HCT116 (cell line): Measurements from ENCODE around the gene CTR9. TPM values are rescaled to one million over a fixed set of nuclear protein-coding genes. Genes with fewer than 3 reads are reported as not detected.

Experiments
- ATAC-seq: fragments of 200-7000 bp; cut with Tn5 transposase; 2 replicates; pipeline ENCODE4 v1.9.1; 2020; ENCODE audit warnings: mild to moderate bottlenecking, moderate library complexity
- BruUV-seq: library from RNA; stranded (reverse); fragments of 400-500 nt; replicated peaks from 2 replicates; lab custom pipeline; 2021; lab: Mats Ljungman, UMichigan
- CTCF ChIA-PET: fragments of 300-600 bp; sonication (Branson Sonifier 250); formaldehyde crosslinking; loops from one replicate; lab custom pipeline; 2021; ENCODE audit warnings: antibody characterized with exemption; lab: Charles Lee
- POLR2A ChIA-PET: fragments of 300-600, 350-600 bp; sonication (Branson Sonifier 250); formaldehyde crosslinking; loops from one replicate; lab custom pipeline; 2021; ENCODE audit warnings: antibody characterized with exemption; lab: Charles Lee
- RAD21 ChIA-PET, 2 experiments: fragments of 300-600 bp; sonication (Branson Sonifier 250); formaldehyde crosslinking; loops; one replicate each; lab custom pipeline; 2023; ENCODE audit warnings: low total read pairs in 2 of 2; ENCODE audit not compliant: uncharacterized antibody in 2 of 2, unreplicated experiment in 2 of 2, low non-redundant PET in 1 of 2; lab: Charles Lee
- DNase-seq: peaks from one replicate; pipeline ENCODE4 v3.0.0-alpha.2; 2010; ENCODE audit warnings: low read depth, low spot score
- H2AFZ ChIP-seq: fragments of 200-600 bp; shearing (Covaris generic), sonication (generic); 2 replicates; pipeline ENCODE4 v1.6.1; 2017; ENCODE audit warnings: low read depth, mixed run types, mixed read lengths, antibody characterized with exemption, low read length; ENCODE audit not compliant: poor library complexity, severe bottlenecking
- H3K27ac ChIP-seq: 2 replicates; pipeline ENCODE4 v1.5.1; 2012; ENCODE audit warnings: low read depth, low read length
- H3K27me3 ChIP-seq: fragments of 200-600 bp; sonication (generic); 2 replicates; pipeline ENCODE4 v1.6.1; 2016; ENCODE audit warnings: mixed run types, low read length, mixed read lengths; ENCODE audit not compliant: insufficient read depth
- H3K36me3 ChIP-seq, 2 experiments: fragments of 200-500 bp in 1 of 2; fragments of 200-600 bp in 1 of 2; sonication (Bioruptor generic) in 1 of 2; sonication (generic) in 1 of 2; 2 replicates each; pipeline versions ENCODE4 v1.5.1 to v1.6.1; 2014 to 2016; ENCODE audit warnings: low read length in 2 of 2, inconsistent platforms in 1 of 2, mixed read lengths in 1 of 2, mixed run types in 1 of 2; ENCODE audit not compliant: insufficient read depth in 2 of 2, control insufficient read depth in 1 of 2
- H3K4me1 ChIP-seq, 2 experiments: fragments of 200-600 bp in 1 of 2; sonication (generic) in 1 of 2; 2 replicates each; pipeline versions ENCODE4 v1.5.1 to v1.6.1; 2012 to 2017; ENCODE audit warnings: low read length in 2 of 2, inconsistent platforms in 1 of 2, mild to moderate bottlenecking in 1 of 2, mixed read lengths in 1 of 2, mixed run types in 1 of 2, moderate library complexity in 1 of 2; ENCODE audit not compliant: insufficient read depth in 2 of 2, control insufficient read depth in 1 of 2
- H3K4me2 ChIP-seq: fragments of 200-600 bp; sonication (generic); 2 replicates; pipeline ENCODE4 v1.6.1; 2017; ENCODE audit warnings: mixed run types, low read length, mixed read lengths
- H3K4me3 ChIP-seq, 2 experiments: fragments of 200-600 bp in 1 of 2; sonication (generic) in 1 of 2; replicated peaks in 1 of 2; 2 replicates each; pipeline ENCODE4 v1.5.1; 2011 to 2016; ENCODE audit warnings: low read length in 2 of 2, control low read depth in 1 of 2, low read depth in 1 of 2, mild to moderate bottlenecking in 1 of 2, mixed read lengths in 1 of 2, mixed run types in 1 of 2
- H3K79me2 ChIP-seq: fragments of 200-600 bp; sonication (generic); 2 replicates; pipeline ENCODE4 v1.6.1; 2017; ENCODE audit warnings: mild to moderate bottlenecking, mixed run types, low read length, moderate library complexity, mixed read lengths; ENCODE audit not compliant: insufficient read depth
- H3K9ac ChIP-seq: fragments of 200-600 bp; sonication (generic); 2 replicates; pipeline ENCODE4 v1.6.1; 2016; ENCODE audit warnings: low read length, mixed read lengths
- H3K9me2 ChIP-seq: fragments of 200-600 bp; sonication (generic), shearing (Covaris generic); 2 replicates; pipeline ENCODE4 v1.6.1; 2017; ENCODE audit warnings: mixed run types, mild to moderate bottlenecking, moderate library complexity; ENCODE audit not compliant: insufficient read depth
- H3K9me3 ChIP-seq, 2 experiments: fragments of 200-500 bp in 1 of 2; fragments of 200-600 bp in 1 of 2; sonication (Bioruptor generic) in 1 of 2; sonication (generic) in 1 of 2; 2 replicates each; pipeline ENCODE4 v1.6.1; 2014 to 2017; ENCODE audit warnings: low read length in 2 of 2, mixed read lengths in 2 of 2, inconsistent platforms in 1 of 2, low read depth in 1 of 2, mild to moderate bottlenecking in 1 of 2, mixed run types in 1 of 2, moderate library complexity in 1 of 2; ENCODE audit not compliant: control insufficient read depth in 1 of 2, insufficient read depth in 1 of 2
- H4K20me1 ChIP-seq: fragments of 200-600 bp; sonication (generic), shearing (Covaris generic); 2 replicates; pipeline ENCODE4 v1.6.1; 2017; ENCODE audit warnings: mixed run types, mild to moderate bottlenecking, moderate library complexity; ENCODE audit not compliant: insufficient read depth
- ATF3 ChIP-seq: IDR thresholded peaks from 2 replicates; pipeline ENCODE4 v1.6.1; 2012
- CBX3 ChIP-seq: IDR thresholded peaks from 2 replicates; pipeline ENCODE4 v1.6.1; 2012; ENCODE audit warnings: low read depth
- CTCF ChIP-seq, 3 experiments: fragments of 200-600 bp in 1 of 3; sonication (generic) in 1 of 3; IDR thresholded peaks in 2 of 3; conservative IDR thresholded peaks in 1 of 3; 2 replicates each; pipeline ENCODE4 v1.5.1; 2012 to 2017; ENCODE audit warnings: low read depth in 2 of 3, low read length in 2 of 3, antibody characterized with exemption in 1 of 3, borderline replicate concordance in 1 of 3, control low read depth in 1 of 3, mild to moderate bottlenecking in 1 of 3, mixed read lengths in 1 of 3, mixed run types in 1 of 3, moderate library complexity in 1 of 3; ENCODE audit not compliant: insufficient read depth in 1 of 3
- EGR1 ChIP-seq: IDR thresholded peaks from 2 replicates; pipeline ENCODE4 v1.6.1; 2012; ENCODE audit warnings: low read depth
- EZH2 ChIP-seq: fragments of 200-600 bp; sonication (generic); IDR thresholded peaks from 2 replicates; pipeline ENCODE4 v1.6.1; 2017; ENCODE audit warnings: antibody characterized with exemption, mixed run types
- POLR2AphosphoS5 ChIP-seq: IDR thresholded peaks from 2 replicates; pipeline ENCODE4 v1.6.1; 2011; ENCODE audit warnings: mild to moderate bottlenecking, low read depth, low read length, moderate library complexity
- REST ChIP-seq: IDR thresholded peaks from 2 replicates; pipeline ENCODE4 v1.6.1; 2012; ENCODE audit warnings: low read depth
- SIN3A ChIP-seq: IDR thresholded peaks from 2 replicates; pipeline ENCODE4 v1.6.1; 2012; ENCODE audit warnings: low read depth
- SRF ChIP-seq: IDR thresholded peaks from 2 replicates; pipeline ENCODE4 v1.6.1; 2012; ENCODE audit warnings: low read depth
- YY1 ChIP-seq: IDR thresholded peaks from 2 replicates; pipeline ENCODE4 v1.6.1; 2011; ENCODE audit warnings: low read length, low read depth, moderate library complexity, mild to moderate bottlenecking; ENCODE audit not compliant: insufficient replicate concordance; ENCODE audit errors: extremely low read depth
- ZBTB33 ChIP-seq: IDR thresholded peaks from 2 replicates; pipeline ENCODE4 v1.6.1; 2011; ENCODE audit warnings: mild to moderate bottlenecking, low read length, moderate library complexity; ENCODE audit not compliant: insufficient replicate concordance; ENCODE audit errors: extremely low read depth
- ZFX ChIP-seq: fragments of 450-650 bp; IDR thresholded peaks from 2 replicates; pipeline ENCODE4 v1.6.1; 2017
- ZNF274 ChIP-seq: fragments of 200-500 bp; sonication (Bioruptor generic); IDR thresholded peaks from 2 replicates; pipeline ENCODE4 v1.6.1; 2014; ENCODE audit warnings: mild to moderate bottlenecking, low read depth, low read length, inconsistent platforms
- intact Hi-C: fragments of 100-400 bp; cut with micrococcal nuclease; formaldehyde crosslinking; loops from 2 replicates; pipeline ENCODE4 v1.10.0; 2022
- total RNA-seq: library from RNA; stranded (reverse); gene quantifications from one replicate; pipeline ENCODE4 v1.2.1, GENCODE V29; 2021; ENCODE audit not compliant: unreplicated experiment

CTR9 gene
- total RNA-seq, 1 experiment from 2014 or later: 68.4 TPM

- TF ChIP-seq REST: no peak
- no peak for TF ChIP-seq ZFX
- no peak for TF ChIP-seq ATF3
- no peak for TF ChIP-seq POLR2AphosphoS5
- no peak for TF ChIP-seq CBX3
- no peak for TF ChIP-seq CTCF (IDR thresholded peaks at IDR 0.05 in 2 of 3, conservative IDR thresholded peaks at IDR 0.05 in 1 of 3; ENCODE audit: borderline replicate concordance in 1 of 3, insufficient read depth in 1 of 3, low read depth in 2 of 3, low read length in 2 of 3)
These were observed 31.4 kb upstream of the CTR9 start (continued) for GRCh38 chr11:10719616-10720015.

GRCh38 chr11:10720881-10721376 is 30.1 kb upstream of the CTR9 start:
- Histone ChIP-seq H3K4me3 (no peak overlapping the region), H3K36me3 (0 out of 4 replicates have a peak, but pooled peaks cover 0 to under 1% of the 10 kb centered on the region in 2 experiments), H3K27me3 (no peaks in the 10 kb centered on the region), H2AFZ (no peak overlapping the region), H3K27ac (no peak overlapping the region), H3K9ac (no peak overlapping the region), H3K9me3 (peaks cover 0 to 9% of the 10 kb centered on the region in 2 experiments; a peak in 1 of 4 replicates), H3K9me2 (no peaks in the 10 kb centered on the region), H3K4me1 (peaks cover 17 to 39% of the 10 kb centered on the region in 2 experiments), H3K79me2 (no peaks in the 10 kb centered on the region), H3K4me2 (no peak overlapping the region), H4K20me1 (no peaks in the 10 kb centered on the region)
- ATAC-seq (no peak), DNase-seq (no peak)
- BruUV-seq: no TSS peak
- intact Hi-C loops: no loop called here
- ChIA-PET RAD21 (no interaction called here), POLR2A (interaction anchor here (0.7 kb wide), 1 partner anchor 411 kb away, joined by 3 read pairs; no protein-coding TSS in a partner anchor), CTCF (no interaction called here)
- TF ChIP-seq SIN3A: no peak
- TF ChIP-seq ZNF274: no peak
- TF ChIP-seq EGR1: no peak
- TF ChIP-seq ZBTB33: no peak
- no peak for TF ChIP-seq SRF
- no peak for TF ChIP-seq POLR2AphosphoS5
- TF ChIP-seq EZH2: no peak
- no peak for TF ChIP-seq ZFX
- TF ChIP-seq YY1: no peak
- no peak for TF ChIP-seq CTCF (IDR thresholded peaks at IDR 0.05 in 2 of 3, conservative IDR thresholded peaks at IDR 0.05 in 1 of 3; ENCODE audit: borderline replicate concordance in 1 of 3, insufficient read depth in 1 of 3, low read depth in 2 of 3, low read length in 2 of 3)
